ENCODE data around the gene DYRK3. TPM values are rescaled to one million over a fixed set of nuclear protein-coding genes. Genes with fewer than 3 reads are reported as not detected.

DYRK3 gene
- total RNA-seq, 2 experiments from 2014 or later, result 9.8 to 10.9 TPM

DNA sequence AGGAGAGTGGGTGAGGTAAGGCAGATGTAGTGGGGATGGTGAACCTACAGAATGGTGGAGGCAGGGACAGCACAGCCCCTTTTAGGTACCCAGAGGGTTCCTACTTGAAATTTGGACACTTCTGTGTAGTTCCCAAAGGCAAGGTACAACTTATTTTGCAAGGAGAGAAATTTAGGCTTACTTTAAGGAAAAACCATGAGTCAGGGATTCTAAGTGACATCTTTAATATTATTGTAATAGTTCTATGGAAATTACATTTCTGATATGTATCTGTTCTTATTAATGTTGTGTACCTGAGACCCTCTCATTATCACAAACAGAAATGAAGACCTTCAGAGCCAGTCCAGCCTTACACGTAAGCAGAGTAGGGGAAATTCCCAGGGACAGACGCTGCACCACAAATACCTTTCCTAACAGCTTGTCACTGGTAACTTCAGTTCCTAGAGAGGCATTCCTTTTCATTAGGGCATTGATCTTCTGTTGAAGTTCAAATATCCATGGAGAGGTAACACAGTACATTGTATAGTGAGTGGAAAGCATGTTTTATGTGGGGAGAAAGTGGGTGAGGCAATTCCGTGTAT is 7.9 kb downstream of the DYRK3 start:
- H3K9me2 ChIP-seq (ENCODE audit: insufficient read depth, low read length), result no peaks in the 10 kb centered on the region
- POLR2A ChIA-PET, result interaction anchor here (0.7 to 1.1 kb wide), 2 partner anchors 8 to 31 kb away, joined by 3 to 4 read pairs; partner anchors contain the start of genes DYRK3 and EIF2D

DNA sequence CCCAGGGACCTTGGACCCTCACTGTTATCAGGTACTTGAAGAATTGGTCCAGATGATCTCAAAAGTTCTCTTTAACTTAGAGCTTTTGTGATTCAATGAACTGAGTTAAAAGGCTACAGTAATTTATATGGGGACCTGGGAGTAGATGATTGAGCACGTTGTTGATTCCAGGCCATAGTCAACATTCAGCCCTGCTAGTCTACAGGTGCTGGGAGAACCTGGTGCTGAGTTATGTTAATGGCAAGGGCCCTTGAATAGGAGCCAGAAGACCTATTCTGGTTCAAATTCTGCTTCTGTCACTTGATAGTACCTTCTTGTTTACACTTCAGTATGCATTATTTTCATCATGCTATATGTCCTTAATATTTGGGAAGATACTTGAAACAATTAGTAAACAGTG is 11.2 kb downstream of the DYRK3 start:
- no peaks in the 10 kb centered on the region for H3K4me1 ChIP-seq (ENCODE audit: insufficient read depth, low read length, poor library complexity, severe bottlenecking)
- no peak for DNase-seq (ENCODE audit: low spot score)
- no peaks in the 10 kb centered on the region for H3K79me2 ChIP-seq (ENCODE audit: insufficient read depth, low read depth, low read length)
- TF ChIP-seq, protein P1, sequence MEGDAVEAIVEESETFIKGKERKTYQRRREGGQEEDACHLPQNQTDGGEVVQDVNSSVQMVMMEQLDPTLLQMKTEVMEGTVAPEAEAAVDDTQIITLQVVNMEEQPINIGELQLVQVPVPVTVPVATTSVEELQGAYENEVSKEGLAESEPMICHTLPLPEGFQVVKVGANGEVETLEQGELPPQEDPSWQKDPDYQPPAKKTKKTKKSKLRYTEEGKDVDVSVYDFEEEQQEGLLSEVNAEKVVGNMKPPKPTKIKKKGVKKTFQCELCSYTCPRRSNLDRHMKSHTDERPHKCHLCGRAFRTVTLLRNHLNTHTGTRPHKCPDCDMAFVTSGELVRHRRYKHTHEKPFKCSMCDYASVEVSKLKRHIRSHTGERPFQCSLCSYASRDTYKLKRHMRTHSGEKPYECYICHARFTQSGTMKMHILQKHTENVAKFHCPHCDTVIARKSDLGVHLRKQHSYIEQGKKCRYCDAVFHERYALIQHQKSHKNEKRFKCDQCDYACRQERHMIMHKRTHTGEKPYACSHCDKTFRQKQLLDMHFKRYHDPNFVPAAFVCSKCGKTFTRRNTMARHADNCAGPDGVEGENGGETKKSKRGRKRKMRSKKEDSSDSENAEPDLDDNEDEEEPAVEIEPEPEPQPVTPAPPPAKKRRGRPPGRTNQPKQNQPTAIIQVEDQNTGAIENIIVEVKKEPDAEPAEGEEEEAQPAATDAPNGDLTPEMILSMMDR (conservative IDR thresholded peaks at IDR 0.05; ENCODE audit: low read length), result no peak
- TF ChIP-seq EZH2phosphoT487 (IDR thresholded peaks at IDR 0.05; ENCODE audit: borderline replicate concordance, low read depth, low read length), result no peak
- H4K20me1 ChIP-seq (ENCODE audit: insufficient read depth, low read length), result no peaks in the 10 kb centered on the region
- no peaks in the 10 kb centered on the region for H3K9me3 ChIP-seq (ENCODE audit: low read length)
- no peak overlapping the region for H2AFZ ChIP-seq (ENCODE audit: low read length)
- H3K4me2 ChIP-seq (ENCODE audit: low read length), result no peak overlapping the region
- intact Hi-C loops (cut with micrococcal nuclease; ENCODE audit: unreplicated experiment), result no loop called here
- no peak overlapping the region for H3K27ac ChIP-seq (ENCODE audit: low read depth, low read length, poor library complexity, severe bottlenecking)
- ChIA-PET POLR2A (interaction anchor here (3.1 kb wide), 1 partner anchor 11 kb away, joined by 8 read pairs; the partner anchor contains the start of gene DYRK3), CTCF (ENCODE audit: unreplicated experiment) (no interaction called here)
- no peak overlapping the region for H3K4me3 ChIP-seq (ENCODE audit: low read depth, low read length, poor library complexity, severe bottlenecking)
- BruUV-seq (replicated peaks), result no TSS peak
- H3K9me2 ChIP-seq (ENCODE audit: insufficient read depth, low read length), result no peaks in the 10 kb centered on the region
- peaks cover 22% of the 10 kb centered on the region for H3K36me3 ChIP-seq (ENCODE audit: insufficient read depth, low read length)

More for the DNA sequence above, 7.9 kb downstream of the DYRK3 start:
- Histone ChIP-seq H3K9me3 (ENCODE audit: low read length) (no peaks in the 10 kb centered on the region), H4K20me1 (ENCODE audit: insufficient read depth, low read length) (no peaks in the 10 kb centered on the region), H3K4me1 (ENCODE audit: insufficient read depth, low read length, poor library complexity, severe bottlenecking) (no peaks in the 10 kb centered on the region), H3K36me3 (ENCODE audit: insufficient read depth, low read length) (peaks cover 21% of the 10 kb centered on the region), H3K79me2 (ENCODE audit: insufficient read depth, low read depth, low read length) (no peaks in the 10 kb centered on the region), H2AFZ (ENCODE audit: low read length) (no peak overlapping the region), H3K4me3 (ENCODE audit: low read depth, low read length, poor library complexity, severe bottlenecking) (no peak overlapping the region), H3K27ac (ENCODE audit: low read depth, low read length, poor library complexity, severe bottlenecking) (no peak overlapping the region), H3K4me2 (ENCODE audit: low read length) (no peak overlapping the region)
- no peak for TF ChIP-seq EZH2phosphoT487 (IDR thresholded peaks at IDR 0.05; ENCODE audit: borderline replicate concordance, low read depth, low read length)
- TF ChIP-seq, protein P1 (conservative IDR thresholded peaks at IDR 0.05; ENCODE audit: low read length), result no peak
- intact Hi-C loops (cut with micrococcal nuclease; ENCODE audit: unreplicated experiment), result no loop called here
- DNase-seq (ENCODE audit: low spot score), result no peak
- CTCF ChIA-PET (ENCODE audit: unreplicated experiment), result no interaction called here
- no TSS peak for BruUV-seq (replicated peaks)

DNA sequence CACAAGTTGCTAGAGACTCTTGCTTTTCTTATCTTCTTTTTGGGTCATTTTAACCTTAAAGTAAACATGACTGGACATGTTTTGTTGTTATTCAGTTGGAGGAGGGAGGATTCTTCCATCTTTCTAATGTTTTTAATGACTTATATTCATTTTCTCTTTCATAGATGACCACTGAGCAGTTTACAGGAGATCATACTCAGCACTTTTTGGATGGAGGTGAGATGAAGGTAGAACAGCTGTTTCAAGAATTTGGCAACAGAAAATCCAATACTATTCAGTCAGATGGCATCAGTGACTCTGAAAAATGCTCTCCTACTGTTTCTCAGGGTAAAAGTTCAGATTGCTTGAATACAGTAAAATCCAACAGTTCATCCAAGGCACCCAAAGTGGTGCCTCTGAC is 11.9 kb downstream of the DYRK3 start:
- no peaks in the 10 kb centered on the region for H3K9me2 ChIP-seq (ENCODE audit: insufficient read depth, low read length)
- intact Hi-C loops (cut with micrococcal nuclease; ENCODE audit: unreplicated experiment), result no loop called here
- ChIA-PET POLR2A (interaction anchor here (1.4 to 3.2 kb wide), 3 partner anchors 11 to 16 kb away, joined by 3 to 11 read pairs (median 8); partner anchors contain the start of gene DYRK3), CTCF (ENCODE audit: unreplicated experiment) (no interaction called here)
- no peak overlapping the region for H3K4me2 ChIP-seq (ENCODE audit: low read length)
- no peak for DNase-seq (ENCODE audit: low spot score)
- no peaks in the 10 kb centered on the region for H3K79me2 ChIP-seq (ENCODE audit: insufficient read depth, low read depth, low read length)
- H4K20me1 ChIP-seq (ENCODE audit: insufficient read depth, low read length), result no peaks in the 10 kb centered on the region
- BruUV-seq (replicated peaks), result no TSS peak
- H3K4me3 ChIP-seq (ENCODE audit: low read depth, low read length, poor library complexity, severe bottlenecking), result no peak overlapping the region
- no peaks in the 10 kb centered on the region for H3K9me3 ChIP-seq (ENCODE audit: low read length)
- no peak for TF ChIP-seq EZH2phosphoT487 (IDR thresholded peaks at IDR 0.05; ENCODE audit: borderline replicate concordance, low read depth, low read length)
- TF ChIP-seq, protein P1 (conservative IDR thresholded peaks at IDR 0.05; ENCODE audit: low read length), result no peak
- no peak overlapping the region for H3K27ac ChIP-seq (ENCODE audit: low read depth, low read length, poor library complexity, severe bottlenecking)
- H2AFZ ChIP-seq (ENCODE audit: low read length), result no peak overlapping the region
- peaks cover 28% of the 10 kb centered on the region for H3K36me3 ChIP-seq (ENCODE audit: insufficient read depth, low read length)
- H3K4me1 ChIP-seq (ENCODE audit: insufficient read depth, low read length, poor library complexity, severe bottlenecking), result no peaks in the 10 kb centered on the region

Measured in OCI-LY7 (cell line).